Common myeloid progenitor, CD34-positive (primary cell): ENCODE results near the gene PRR5.

Experiments used
- CTCF ChIA-PET: fragments of 350-600 bp; sonication (Branson Sonifier 250); formaldehyde crosslinking; loops from one replicate; lab custom pipeline; 2021; ENCODE audit warnings: antibody characterized with exemption; lab: Charles Lee
- POLR2A ChIA-PET: fragments of 350-600 bp; sonication (Branson Sonifier 250); formaldehyde crosslinking; loops from one replicate; lab custom pipeline; 2021; ENCODE audit warnings: antibody characterized with exemption; lab: Charles Lee
- DNase-seq, 3 donors: peaks; one replicate each; pipeline versions ENCODE4 v3.0.0 to v3.0.0-alpha.2; 2013
- H3K27ac ChIP-seq, 2 experiments: 1 replicate in 1 of 2; 2 replicates in 1 of 2; pipeline ENCODE4 v1.7.0; 2013; ENCODE audit warnings: inconsistent platforms in 2 of 2, low read length in 2 of 2, mild to moderate bottlenecking in 2 of 2, low read depth in 1 of 2, moderate library complexity in 1 of 2; ENCODE audit not compliant: severe bottlenecking in 2 of 2, insufficient read depth in 1 of 2, poor library complexity in 1 of 2
- H3K27me3 ChIP-seq, 5 experiments: replicated peaks in 2 of 5; 1 replicate in 3 of 5; 2 replicates in 2 of 5; pipeline versions ENCODE4 v1.6.1 to v1.7.0; 2013; ENCODE audit warnings: low read length in 4 of 5, mild to moderate bottlenecking in 2 of 5, moderate library complexity in 2 of 5, inconsistent platforms in 1 of 5; ENCODE audit not compliant: insufficient read depth in 5 of 5, control insufficient read depth in 4 of 5
- H3K36me3 ChIP-seq, 4 experiments: 1 replicate in 2 of 4; 2 replicates in 2 of 4; pipeline versions ENCODE4 v1.6.1 to v1.7.0; 2013; ENCODE audit warnings: low read length in 3 of 4, control low read depth in 1 of 4, mild to moderate bottlenecking in 1 of 4; ENCODE audit not compliant: control insufficient read depth in 4 of 4, insufficient read depth in 4 of 4
- H3K4me1 ChIP-seq, 4 experiments: 1 replicate in 3 of 4; 2 replicates in 1 of 4; pipeline versions ENCODE4 v1.6.1 to v1.7.1; 2013; ENCODE audit warnings: low read length in 3 of 4, mild to moderate bottlenecking in 3 of 4, control low read depth in 1 of 4, inconsistent platforms in 1 of 4, moderate library complexity in 1 of 4; ENCODE audit not compliant: control insufficient read depth in 4 of 4, insufficient read depth in 4 of 4; ENCODE audit errors: control extremely low read depth in 1 of 4
- H3K4me3 ChIP-seq, 7 experiments: 1 replicate in 4 of 7; 2 replicates in 3 of 7; pipeline versions ENCODE4 v1.5.1 to v1.7.0; 2013; ENCODE audit warnings: mild to moderate bottlenecking in 7 of 7, low read length in 6 of 7, moderate library complexity in 6 of 7, inconsistent platforms in 2 of 7, low read depth in 2 of 7, control low read depth in 1 of 7; ENCODE audit not compliant: insufficient read depth in 4 of 7, control insufficient read depth in 1 of 7; ENCODE audit errors: extremely low read depth in 1 of 7
- H3K9me3 ChIP-seq, 5 experiments: 1 replicate in 4 of 5; 2 replicates in 1 of 5; pipeline versions ENCODE4 v1.6.1 to v1.7.1; 2013; ENCODE audit warnings: low read length in 4 of 5, mild to moderate bottlenecking in 2 of 5, inconsistent platforms in 1 of 5, low read depth in 1 of 5, moderate library complexity in 1 of 5; ENCODE audit not compliant: control insufficient read depth in 4 of 5, insufficient read depth in 2 of 5; ENCODE audit errors: control extremely low read depth in 1 of 5
- WGBS: methylation state at CpG from one replicate; pipeline ENCODE4 v1.1.5; 2013; ENCODE audit not compliant: insufficient coverage; 5-methylcytosine and 5-hydroxymethylcytosine counted together

The PRR5 gene

DNA sequence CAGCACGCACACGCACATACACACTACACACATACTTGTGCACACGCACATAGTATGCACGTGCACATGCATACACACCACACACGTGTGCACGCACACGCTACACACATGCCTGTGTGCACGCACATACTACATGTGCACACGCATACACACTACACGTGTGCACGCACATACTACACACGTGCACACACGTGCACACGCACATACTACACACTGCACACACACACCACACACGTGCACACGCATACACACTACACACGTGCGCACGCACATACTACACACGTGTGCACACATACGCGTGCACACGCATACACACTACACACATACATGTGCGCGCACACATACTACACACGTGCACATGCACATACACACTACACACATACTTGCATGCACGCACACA is 30.7 kb downstream of the PRR5 start:
- ChIA-PET POLR2A (no interaction called here), CTCF (interaction anchor here (11.2 kb wide), 1 partner anchor 36 kb away, joined by 156 read pairs; no protein-coding TSS in a partner anchor)
- Histone ChIP-seq H3K27ac (no peak overlapping the region), H3K9me3 (no peaks in the 10 kb centered on the region), H3K4me3 (no peak overlapping the region), H3K36me3 (peaks cover 0 to 16% (median 3%) of the 10 kb centered on the region in 4 experiments), H3K27me3 (no peaks in the 10 kb centered on the region), H3K4me1 (peaks cover 0 to 36% (median 30%) of the 10 kb centered on the region in 4 experiments)
- DNase-seq, result no peak
- 92% methylated on average over 26 of the region's 27 CpGs for WGBS

DNA sequence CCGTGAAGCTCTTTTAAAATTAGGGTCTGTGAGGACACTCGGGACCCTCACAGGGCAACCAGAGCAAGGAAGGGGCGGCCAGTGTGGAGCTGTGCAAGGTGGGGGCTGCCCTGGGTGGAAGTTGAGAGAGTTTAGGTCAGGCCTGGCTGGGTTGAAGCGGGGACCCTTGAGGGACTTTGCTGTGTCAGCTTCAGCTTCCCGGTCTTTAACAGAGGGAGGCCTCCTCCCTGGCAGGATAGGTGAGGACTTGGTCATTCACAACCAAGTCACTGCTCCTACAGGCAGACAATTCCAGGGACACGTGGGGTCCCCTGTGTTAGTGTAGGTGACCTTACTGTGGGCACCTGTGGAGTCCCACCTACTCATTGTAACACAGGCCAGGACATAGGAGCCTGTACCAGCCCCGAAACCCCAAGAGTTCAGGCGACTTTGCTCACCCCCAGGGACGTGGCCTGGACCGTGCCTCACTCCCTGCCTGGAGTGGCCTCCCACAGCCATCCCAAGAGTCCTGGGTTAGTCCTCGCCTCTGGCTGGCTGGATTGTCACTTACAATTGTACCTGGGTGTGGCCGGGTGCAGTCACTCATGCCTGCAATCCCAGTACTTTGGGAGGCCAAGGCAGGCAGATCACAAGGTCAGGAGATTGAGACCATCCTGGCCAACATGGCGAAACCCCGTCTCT is 31.6 kb downstream of the PRR5 start:
- DNase-seq, result no peak
- Histone ChIP-seq H3K36me3 (peaks cover 0 to 11% (median 3%) of the 10 kb centered on the region in 4 experiments), H3K4me1 (peaks cover 0 to 27% (median 21%) of the 10 kb centered on the region in 4 experiments), H3K27ac (no peak overlapping the region), H3K9me3 (no peaks in the 10 kb centered on the region), H3K4me3 (no peak overlapping the region), H3K27me3 (no peaks in the 10 kb centered on the region)
- ChIA-PET POLR2A (no interaction called here), CTCF (interaction anchor here (0.5 to 11.2 kb wide), 4 partner anchors 17 to 37 kb away, joined by 3 to 156 read pairs (median 10); no protein-coding TSS in a partner anchor)
- WGBS, result 100% methylated on average over 8 of the region's 14 CpGs

DNA sequence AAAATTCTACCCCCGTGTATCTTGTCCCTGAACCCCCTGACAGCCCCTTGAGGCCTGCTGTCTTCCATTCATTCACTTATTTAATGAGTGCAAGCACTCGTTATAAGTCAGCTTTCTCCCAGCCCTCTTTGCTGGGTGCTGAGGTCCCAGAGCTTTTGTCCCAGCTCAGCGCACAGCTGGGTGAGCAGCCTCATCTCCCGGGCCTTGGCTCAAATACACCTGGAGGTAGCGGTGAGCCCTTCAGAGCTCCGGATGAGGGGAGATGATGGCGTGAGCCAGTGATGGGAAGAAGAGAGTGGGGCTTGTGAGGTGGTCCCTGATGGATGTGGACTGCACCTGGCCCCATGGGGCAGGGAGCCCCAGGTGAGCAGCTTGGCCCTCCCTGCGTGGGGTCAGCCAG is 32.3 kb downstream of the PRR5 start:
- no peaks in the 10 kb centered on the region for H3K9me3 ChIP-seq
- no peak overlapping the region for H3K4me3 ChIP-seq
- H3K27me3 ChIP-seq, result no peaks in the 10 kb centered on the region
- no peak for DNase-seq
- H3K27ac ChIP-seq, result no peak overlapping the region
- peaks cover 0 to 11% (median 3%) of the 10 kb centered on the region in 4 experiments for H3K36me3 ChIP-seq
- peaks cover 0 to 20% (median 14%) of the 10 kb centered on the region in 4 experiments for H3K4me1 ChIP-seq
- CTCF ChIA-PET, result interaction anchor here (1.2 to 11.2 kb wide), 8 partner anchors 19 to 53 kb away, joined by 3 to 156 read pairs (median 8); no protein-coding TSS in a partner anchor
- 78% methylated on average over 5 of the region's 8 CpGs for WGBS
- POLR2A ChIA-PET, result no interaction called here

DNA sequence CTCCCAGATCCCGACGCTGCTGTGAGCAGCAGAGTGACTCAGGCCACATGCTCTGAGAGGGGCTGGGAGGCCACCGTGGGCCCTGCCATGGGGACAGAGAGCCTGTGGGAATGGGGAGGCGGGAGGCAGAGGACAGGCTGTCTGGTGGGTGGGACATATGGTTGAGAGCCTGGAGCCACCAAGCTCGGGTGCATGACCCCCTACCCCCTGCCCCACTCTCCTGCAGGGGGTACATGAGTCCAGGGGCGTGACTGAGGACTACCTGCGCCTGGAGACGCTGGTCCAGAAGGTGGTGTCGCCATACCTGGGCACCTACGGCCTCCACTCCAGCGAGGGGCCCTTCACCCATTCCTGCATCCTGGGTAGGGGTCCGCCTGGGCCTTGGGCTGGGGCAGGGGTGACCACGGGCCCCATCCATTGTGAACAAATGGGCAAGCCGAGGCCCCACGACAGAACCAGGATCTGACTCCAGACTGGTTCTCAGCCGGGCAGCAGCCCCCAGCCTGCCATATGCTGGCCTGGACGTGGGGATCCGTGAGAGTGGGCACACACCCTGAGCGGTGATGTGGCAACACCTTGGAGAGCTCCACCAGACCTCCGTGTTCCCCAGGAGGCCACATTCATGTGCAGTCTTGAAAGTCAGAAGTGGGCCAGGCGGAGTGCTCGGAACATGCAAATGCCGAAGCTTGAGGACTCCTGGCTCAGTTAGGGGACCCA is 33.0 kb downstream of the PRR5 start:
- ChIA-PET POLR2A (no interaction called here), CTCF (interaction anchor here (1.0 to 11.2 kb wide), 12 partner anchors 10 to 54 kb away, joined by 3 to 156 read pairs (median 8); no protein-coding TSS in a partner anchor)
- Histone ChIP-seq H3K36me3 (peaks cover 0 to 11% (median 3%) of the 10 kb centered on the region in 4 experiments), H3K27me3 (no peaks in the 10 kb centered on the region), H3K4me1 (peaks cover 0 to 13% (median 7%) of the 10 kb centered on the region in 4 experiments), H3K4me3 (no peak overlapping the region), H3K27ac (no peak overlapping the region), H3K9me3 (no peaks in the 10 kb centered on the region)
- WGBS, result 89% methylated on average over 21 of the region's 23 CpGs
- no peak for DNase-seq

DNA sequence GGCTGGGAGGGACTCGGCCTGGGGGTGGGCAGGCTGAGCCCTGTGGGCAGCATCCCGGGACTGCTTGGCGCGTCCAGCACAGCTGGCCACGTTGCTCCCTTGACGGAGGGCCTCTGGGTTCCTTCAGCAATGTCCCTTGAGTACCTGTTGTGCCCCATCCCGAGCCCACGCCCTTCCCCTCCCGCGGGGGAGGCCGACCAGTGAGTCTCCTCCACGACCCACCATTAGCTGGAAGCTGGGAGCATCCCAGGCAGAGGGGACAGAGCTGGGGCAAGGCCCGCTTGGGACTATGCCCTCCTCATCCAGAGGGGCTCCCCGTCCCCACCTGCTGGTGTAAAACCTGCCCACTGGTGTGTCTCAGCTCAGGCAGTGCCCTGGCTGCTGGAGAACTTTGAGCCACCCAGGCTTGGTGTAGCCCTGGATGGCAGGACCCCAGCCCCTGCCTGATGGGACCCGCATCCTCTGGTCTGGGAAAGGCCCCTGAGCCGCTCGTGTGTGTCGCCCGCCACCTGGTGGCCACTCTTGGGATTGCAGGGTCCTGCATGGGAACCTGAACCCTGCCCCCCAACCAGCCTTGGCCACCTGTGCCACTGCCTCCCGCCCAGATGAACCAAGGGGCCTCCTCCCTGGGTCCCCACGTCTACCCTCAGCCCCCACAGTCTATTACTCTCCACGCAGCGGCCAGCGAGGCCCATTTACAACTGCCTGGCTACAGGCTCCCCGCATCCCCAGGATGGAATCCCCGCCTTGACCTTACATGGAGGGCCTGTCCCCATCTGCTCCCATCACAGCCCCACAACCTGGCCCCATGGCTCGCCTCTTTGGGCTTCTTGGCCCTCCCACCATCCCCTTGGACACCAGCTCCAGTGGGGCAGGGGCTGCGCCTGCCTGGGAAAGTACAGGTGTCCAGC is 33.8 kb downstream of the PRR5 start:
- ChIA-PET POLR2A (no interaction called here), CTCF (interaction anchor here (0.6 to 11.2 kb wide), 14 partner anchors 10 to 100 kb away, joined by 3 to 156 read pairs (median 7); no protein-coding TSS in a partner anchor)
- peak; percentile 63 to 75 (median 69) for DNase-seq
- Histone ChIP-seq H3K9me3 (no peaks in the 10 kb centered on the region), H3K27me3 (no peaks in the 10 kb centered on the region), H3K4me3 (no peak overlapping the region), H3K27ac (no peak overlapping the region), H3K4me1 (peaks cover 0 to 5% (median 0%) of the 10 kb centered on the region in 4 experiments), H3K36me3 (peaks cover 0 to 6% (median 2%) of the 10 kb centered on the region in 4 experiments)
- 70% methylated on average over 19 of the region's 28 CpGs for WGBS

DNA sequence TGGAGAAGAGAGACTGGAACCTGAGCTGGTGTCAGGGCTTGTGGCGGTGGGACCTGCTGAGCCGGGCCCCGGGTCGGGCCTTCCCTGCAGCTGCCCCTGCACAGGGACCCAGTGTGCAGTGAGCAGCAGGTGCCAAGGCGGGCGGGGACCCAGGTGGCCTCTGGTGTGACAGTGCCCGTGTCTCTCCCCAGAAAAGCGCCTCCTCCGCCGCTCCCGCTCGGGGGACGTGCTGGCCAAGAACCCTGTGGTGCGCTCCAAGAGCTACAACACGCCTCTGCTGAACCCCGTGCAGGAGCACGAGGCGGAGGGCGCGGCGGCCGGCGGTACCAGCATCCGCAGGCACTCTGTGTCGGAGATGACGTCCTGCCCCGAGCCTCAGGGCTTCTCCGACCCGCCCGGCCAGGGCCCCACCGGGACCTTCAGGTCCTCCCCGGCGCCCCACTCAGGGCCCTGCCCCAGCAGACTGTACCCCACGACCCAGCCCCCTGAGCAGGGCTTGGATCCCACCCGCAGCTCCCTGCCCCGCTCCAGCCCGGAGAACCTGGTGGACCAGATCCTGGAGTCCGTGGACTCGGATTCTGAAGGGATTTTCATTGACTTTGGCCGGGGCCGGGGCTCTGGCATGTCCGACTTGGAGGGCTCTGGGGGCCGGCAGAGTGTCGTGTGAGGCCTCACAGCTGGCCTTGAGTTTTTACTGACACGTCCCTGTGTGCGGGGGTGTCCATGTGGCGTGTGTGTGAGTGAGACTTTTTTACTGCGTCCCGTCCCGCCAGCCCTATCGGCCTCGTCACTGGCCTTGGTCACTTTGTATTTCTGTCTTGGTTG is 34.8 kb downstream of the PRR5 start:
- no peaks in the 10 kb centered on the region for H3K27me3 ChIP-seq
- ChIA-PET CTCF (interaction anchor here (0.9 to 11.2 kb wide), 7 partner anchors 15 to 54 kb away, joined by 3 to 156 read pairs (median 11); no protein-coding TSS in a partner anchor), POLR2A (no interaction called here)
- no peak overlapping the region for H3K4me3 ChIP-seq
- no peak overlapping the region for H3K27ac ChIP-seq
- peaks cover 0 to 6% (median 0%) of the 10 kb centered on the region in 4 experiments for H3K36me3 ChIP-seq
- WGBS, result 96% methylated on average over 48 of the region's 52 CpGs
- H3K9me3 ChIP-seq, result no peaks in the 10 kb centered on the region
- peaks cover 0 to 2% (median 0%) of the 10 kb centered on the region in 4 experiments for H3K4me1 ChIP-seq
- no peak for DNase-seq
